Central memory CD8-positive, alpha-beta T cell (primary cell): Measurements from ENCODE around the gene CCSER2.
"Not testable (repeated sequence)": the region's sequence is repeated elsewhere in the genome, so short reads cannot be mapped to it uniquely, and the experiment has no call there.

Experiments
- ATAC-seq: fragments of 150-1000 bp; cut with Tn5 transposase; replicated peaks from 2 replicates; pipeline ENCODE4 v1.10.0; 2022; ENCODE audit warnings: mild to moderate bottlenecking, moderate FRiP score, moderate number of reproducible peaks; ENCODE audit not compliant: poor library complexity, severe bottlenecking; ENCODE audit errors: extremely low read depth
- DNase-seq, 2 donors: peaks; one replicate each; pipeline ENCODE4 v3.0.0; 2021; ENCODE audit warnings: low spot score in 2 of 2
- H3K27ac Mint-ChIP-seq: one replicate; pipeline ENCODE4 v1.8.0; 2022; ENCODE audit warnings: low read depth, mild to moderate bottlenecking, moderate library complexity, mixed read lengths
- H3K27me3 Mint-ChIP-seq: one replicate; pipeline ENCODE4 v1.8.0; 2022; ENCODE audit warnings: mixed read lengths
- H3K36me3 Mint-ChIP-seq: one replicate; pipeline ENCODE4 v1.8.0; 2022; ENCODE audit warnings: mild to moderate bottlenecking, moderate library complexity, mixed read lengths; ENCODE audit not compliant: insufficient read depth
- H3K4me1 Mint-ChIP-seq: one replicate; pipeline ENCODE4 v1.8.0; 2022; ENCODE audit warnings: mixed read lengths
- H3K4me3 Mint-ChIP-seq: one replicate; pipeline ENCODE4 v1.8.0; 2022; ENCODE audit warnings: mild to moderate bottlenecking, moderate library complexity, mixed read lengths
- H3K9me3 Mint-ChIP-seq: one replicate; pipeline ENCODE4 v1.8.0; 2022; ENCODE audit warnings: mixed read lengths

CCSER2 gene

DNA sequence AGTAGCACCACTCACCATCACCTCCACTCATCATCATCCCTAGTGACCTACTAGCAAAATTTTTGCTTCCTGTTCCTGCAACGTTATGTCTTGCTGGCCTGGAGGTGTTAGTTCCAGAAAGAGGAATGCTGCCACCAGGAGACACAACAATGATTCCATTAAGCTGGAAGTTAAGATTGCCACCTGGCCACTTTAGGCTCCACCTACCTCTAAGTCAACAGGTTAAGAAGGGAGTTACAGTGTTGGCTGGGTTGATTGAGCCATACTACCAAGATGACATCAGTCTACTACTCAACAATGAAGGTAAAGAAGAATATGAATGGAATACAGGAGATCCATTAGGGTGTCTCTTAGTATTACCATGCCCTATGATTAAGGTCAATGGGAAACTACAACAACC lies 4.8 kb upstream of the CCSER2 start:
- peaks cover 11% of the 10 kb centered on the region for H3K36me3 Mint-ChIP-seq
- not testable (repeated sequence) for H3K4me3 Mint-ChIP-seq, H3K27me3 Mint-ChIP-seq

DNA sequence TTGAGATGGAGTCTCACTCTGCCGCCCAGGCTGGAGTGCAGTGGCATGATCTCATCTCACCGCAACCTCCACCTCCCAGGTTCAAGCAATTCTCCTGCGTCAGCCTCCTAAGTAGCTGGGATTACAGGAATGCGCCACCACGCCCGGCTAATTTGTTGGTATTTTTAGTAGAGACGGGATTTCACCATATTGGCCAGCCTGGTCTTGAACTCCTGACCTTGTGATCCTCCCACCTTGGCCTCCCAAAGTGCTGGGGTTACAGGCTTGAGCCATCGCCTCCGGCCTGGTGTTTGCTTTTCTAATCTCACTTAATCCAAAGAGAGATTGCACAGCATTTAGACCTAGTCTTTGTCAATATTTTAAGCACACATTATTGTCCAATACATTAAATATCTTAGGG lies 1.4 kb upstream of the CCSER2 start:
- not testable (repeated sequence) for H3K9me3 Mint-ChIP-seq, ATAC-seq, H3K27me3 Mint-ChIP-seq, DNase-seq, H3K4me3 Mint-ChIP-seq
- Mint-ChIP-seq H3K27ac (peak overlapping the region; percentile 97), H3K36me3 (peaks cover 35% of the 10 kb centered on the region), H3K4me1 (peaks cover 34% of the 10 kb centered on the region)

More for the DNA sequence above, 4.8 kb upstream of the CCSER2 start:
- not testable (repeated sequence) for ATAC-seq, H3K27ac Mint-ChIP-seq, DNase-seq, H3K9me3 Mint-ChIP-seq, H3K4me1 Mint-ChIP-seq

DNA sequence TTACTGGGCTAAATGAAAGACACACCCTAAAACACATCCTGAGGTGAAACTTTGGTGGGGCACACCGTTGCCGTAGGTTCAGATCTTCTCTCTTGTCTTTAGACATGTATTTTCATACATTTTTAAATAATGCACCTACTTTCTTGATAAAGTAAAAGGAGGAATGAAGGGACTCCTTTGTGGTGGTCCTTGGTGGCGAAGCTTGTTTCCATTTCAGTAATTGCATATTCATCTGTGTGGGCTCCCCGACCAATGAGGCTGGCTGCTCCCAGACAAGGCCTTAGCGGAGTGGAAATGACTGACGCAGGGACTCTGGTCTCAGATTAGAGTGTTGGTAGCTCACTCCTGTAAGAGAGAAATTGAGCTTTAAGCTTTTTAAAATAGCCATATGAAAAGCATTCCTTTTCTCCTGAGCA lies 815 bp downstream of the CCSER2 start:
- Mint-ChIP-seq H3K4me1 (peaks cover 43% of the 10 kb centered on the region), H3K9me3 (no peaks in the 10 kb centered on the region), H3K27me3 (no peaks in the 10 kb centered on the region), H3K36me3 (peaks cover 44% of the 10 kb centered on the region), H3K4me3 (peak overlapping the region; percentile 93), H3K27ac (peak overlapping the region; percentile 97)
- no peak for ATAC-seq
- DNase-seq, result no peak

DNA sequence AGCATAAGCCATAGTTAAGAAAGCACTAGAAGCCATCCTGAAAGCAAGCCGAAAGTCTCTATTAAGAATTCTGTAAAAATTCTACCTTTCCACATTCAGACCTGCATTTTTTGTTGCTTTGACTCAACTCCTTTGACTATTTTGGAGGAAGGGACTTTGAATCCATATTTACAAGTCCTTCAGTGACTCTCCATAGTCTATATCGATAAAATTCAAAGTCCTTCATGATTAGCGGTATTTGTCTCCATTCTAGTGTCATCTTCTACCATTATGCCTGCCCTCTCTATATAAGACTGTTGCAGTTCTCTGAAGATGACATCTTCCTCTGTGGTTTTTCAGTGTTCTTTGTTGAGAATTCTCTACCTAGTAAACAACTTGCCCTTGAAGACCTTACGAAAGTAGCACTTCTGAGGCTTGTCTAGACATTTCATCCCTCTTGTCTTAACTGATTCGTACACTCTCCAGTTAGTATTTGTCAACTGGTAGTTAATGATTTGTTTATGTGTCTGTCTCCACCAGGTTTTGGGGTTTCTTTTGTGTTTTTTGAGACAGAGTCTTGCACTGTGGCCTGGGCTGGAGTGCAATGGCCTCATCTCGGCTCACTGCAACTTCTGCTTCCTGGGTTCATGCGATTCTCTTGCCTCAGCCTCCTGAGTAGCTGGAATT lies 1.7 kb downstream of the CCSER2 start:
- Mint-ChIP-seq H3K9me3 (no peaks in the 10 kb centered on the region), H3K4me3 (peak overlapping the region; percentile 93), H3K36me3 (peaks cover 48% of the 10 kb centered on the region), H3K27ac (peak overlapping the region; percentile 97), H3K27me3 (no peaks in the 10 kb centered on the region), H3K4me1 (peaks cover 50% of the 10 kb centered on the region)
- ATAC-seq (peak; percentile 53), DNase-seq (peak in 1 of 2 donors; percentile 73)

DNA sequence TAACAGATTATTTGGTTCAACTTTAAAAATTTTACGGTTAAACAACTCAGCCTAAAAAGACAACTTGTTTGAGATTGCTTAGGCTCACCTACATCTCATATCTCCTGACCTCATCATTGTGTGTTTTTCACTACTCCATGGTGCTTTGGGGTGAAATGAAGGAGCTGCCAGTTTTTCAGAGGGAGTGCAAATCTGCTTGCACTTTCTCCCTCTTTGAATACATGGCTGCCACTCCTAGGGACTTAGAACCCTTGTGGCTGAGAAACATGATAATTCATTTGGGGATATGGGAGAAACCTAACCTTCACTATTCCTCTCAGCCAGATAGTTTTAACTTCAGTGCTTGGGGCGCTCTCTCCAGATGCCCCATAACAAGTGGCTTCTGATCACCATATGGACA lies 2.7 kb downstream of the CCSER2 start:
- H3K4me3 Mint-ChIP-seq, result peak overlapping the region; percentile 93
- ATAC-seq, result no peak
- H3K9me3 Mint-ChIP-seq, result no peaks in the 10 kb centered on the region
- H3K4me1 Mint-ChIP-seq, result peaks cover 50% of the 10 kb centered on the region
- H3K27me3 Mint-ChIP-seq, result no peaks in the 10 kb centered on the region
- peaks cover 48% of the 10 kb centered on the region for H3K36me3 Mint-ChIP-seq
- DNase-seq, result no peak
- peak overlapping the region; percentile 97 for H3K27ac Mint-ChIP-seq

DNA sequence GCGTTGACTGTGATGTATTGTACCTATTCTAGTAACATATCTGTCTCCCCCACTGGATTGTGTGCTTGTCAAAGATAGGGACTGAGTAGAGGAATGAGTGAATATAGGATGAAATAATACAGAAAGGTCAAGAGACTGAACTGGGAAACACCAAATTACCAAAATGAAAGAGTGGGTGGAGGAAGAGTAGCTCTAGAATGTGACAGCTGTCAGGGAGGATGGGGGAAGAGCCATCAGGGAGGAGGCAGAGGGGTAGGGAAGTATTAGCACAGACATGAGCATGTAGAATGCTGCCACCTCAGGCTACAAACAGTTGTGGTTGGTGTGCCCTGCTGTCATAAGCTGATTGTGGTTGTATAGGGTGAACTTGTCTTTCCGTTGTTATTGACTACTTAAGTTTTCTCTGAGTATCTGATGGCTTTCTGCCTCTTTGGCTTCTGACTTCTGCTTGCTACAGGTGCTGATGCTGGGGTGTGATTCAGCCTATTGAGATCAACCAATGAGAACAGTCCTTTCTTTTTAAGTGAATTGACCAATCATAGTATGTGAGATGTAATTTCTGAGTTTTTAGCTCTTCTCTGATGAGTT lies 5.6 kb downstream of the CCSER2 start:
- Mint-ChIP-seq H3K36me3 (peaks cover 36% of the 10 kb centered on the region), H3K27me3 (no peaks in the 10 kb centered on the region), H3K27ac (peak overlapping the region; percentile 99), H3K4me3 (peak overlapping the region; percentile 42), H3K9me3 (no peaks in the 10 kb centered on the region), H3K4me1 (peaks cover 51% of the 10 kb centered on the region)
- DNase-seq, result peak; percentile 47 to 82
- peak; percentile 80 for ATAC-seq

DNA sequence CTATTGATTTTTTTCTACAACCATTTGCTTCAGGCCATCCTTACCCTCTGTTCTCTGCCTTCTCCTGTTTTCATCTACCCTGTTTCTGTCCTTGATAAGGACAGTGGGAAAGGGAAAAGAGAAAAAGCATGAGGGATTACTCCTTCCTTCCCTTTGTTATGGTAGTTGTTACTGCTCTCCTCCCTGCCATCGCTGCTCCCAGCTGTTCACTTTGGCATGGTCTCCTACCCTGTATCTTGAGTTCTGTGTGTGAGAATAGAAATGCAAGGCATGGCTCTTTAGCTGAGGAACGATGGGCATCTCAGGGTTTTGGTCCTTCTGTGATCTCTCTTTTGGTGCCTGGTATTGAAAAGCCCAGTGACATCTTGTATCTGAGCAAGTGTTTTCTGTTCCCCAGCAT lies 6.4 kb downstream of the CCSER2 start:
- peak overlapping the region; percentile 8 for H3K4me3 Mint-ChIP-seq
- H3K9me3 Mint-ChIP-seq, result no peaks in the 10 kb centered on the region
- H3K27me3 Mint-ChIP-seq, result no peaks in the 10 kb centered on the region
- peak overlapping the region; percentile 99 for H3K27ac Mint-ChIP-seq
- H3K36me3 Mint-ChIP-seq, result peaks cover 30% of the 10 kb centered on the region
- H3K4me1 Mint-ChIP-seq, result peaks cover 46% of the 10 kb centered on the region
- ATAC-seq, result no peak
- no peak for DNase-seq

DNA sequence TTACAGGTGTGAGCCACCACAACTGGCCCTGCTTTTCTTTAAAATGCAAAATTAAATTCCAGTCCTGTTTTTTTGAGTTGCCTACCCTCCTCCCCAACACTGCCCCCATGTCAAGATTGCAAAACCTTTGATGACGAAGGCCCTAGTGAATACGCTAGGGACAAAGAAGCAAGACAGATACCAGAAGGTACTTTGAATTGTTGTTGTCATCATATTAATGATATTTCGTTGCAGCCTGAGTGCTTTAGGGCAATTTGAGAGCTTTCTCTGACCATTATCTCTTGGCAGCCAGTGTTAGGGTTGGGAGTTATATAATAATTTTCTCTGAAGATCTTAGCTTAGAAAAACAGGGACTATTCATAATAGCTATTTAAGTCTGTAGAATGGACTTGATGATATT lies 7.1 kb downstream of the CCSER2 start:
- Mint-ChIP-seq H3K4me3 (no peak overlapping the region), H3K4me1 (peaks cover 45% of the 10 kb centered on the region), H3K27ac (peak overlapping the region; percentile 99), H3K27me3 (no peaks in the 10 kb centered on the region), H3K9me3 (no peaks in the 10 kb centered on the region), H3K36me3 (peaks cover 23% of the 10 kb centered on the region)
- DNase-seq (no peak), ATAC-seq (no peak)

DNA sequence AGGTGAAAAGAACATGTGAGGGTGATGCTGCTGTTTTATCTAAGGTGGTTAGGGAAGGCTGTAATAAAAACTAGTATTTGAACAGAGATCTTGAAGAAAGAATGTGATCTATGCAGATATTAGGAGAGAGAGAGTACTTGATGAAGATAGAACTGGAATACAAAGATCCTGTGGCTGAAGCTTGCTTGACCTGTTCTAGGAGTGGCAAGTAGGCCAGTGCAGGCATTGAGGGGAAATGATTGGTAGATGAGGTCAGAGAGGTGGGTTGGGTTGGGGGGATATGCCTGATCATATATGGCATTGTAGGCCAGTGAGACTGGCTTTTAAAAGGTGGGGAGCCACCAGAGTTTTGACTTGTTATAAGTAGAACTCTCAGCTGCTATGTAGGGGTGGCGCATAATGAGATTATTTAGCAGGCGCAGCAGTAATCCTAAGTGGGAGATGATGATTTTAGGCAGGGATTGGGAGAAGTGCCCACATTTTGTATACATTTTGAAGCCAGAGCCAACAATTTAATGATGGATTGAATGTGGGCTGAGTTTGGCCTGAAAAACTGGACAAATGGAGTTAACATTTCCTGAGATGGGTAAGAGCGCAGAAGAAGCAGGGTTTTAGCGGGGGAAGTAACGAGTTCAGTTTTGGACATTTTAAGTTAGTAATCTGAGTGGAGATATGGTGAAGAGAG lies 8.2 kb downstream of the CCSER2 start:
- DNase-seq (no peak), ATAC-seq (no peak)
- Mint-ChIP-seq H3K27me3 (no peaks in the 10 kb centered on the region), H3K27ac (no peak overlapping the region), H3K4me3 (no peak overlapping the region), H3K9me3 (no peaks in the 10 kb centered on the region), H3K4me1 (peaks cover 42% of the 10 kb centered on the region), H3K36me3 (peaks cover 19% of the 10 kb centered on the region)

DNA sequence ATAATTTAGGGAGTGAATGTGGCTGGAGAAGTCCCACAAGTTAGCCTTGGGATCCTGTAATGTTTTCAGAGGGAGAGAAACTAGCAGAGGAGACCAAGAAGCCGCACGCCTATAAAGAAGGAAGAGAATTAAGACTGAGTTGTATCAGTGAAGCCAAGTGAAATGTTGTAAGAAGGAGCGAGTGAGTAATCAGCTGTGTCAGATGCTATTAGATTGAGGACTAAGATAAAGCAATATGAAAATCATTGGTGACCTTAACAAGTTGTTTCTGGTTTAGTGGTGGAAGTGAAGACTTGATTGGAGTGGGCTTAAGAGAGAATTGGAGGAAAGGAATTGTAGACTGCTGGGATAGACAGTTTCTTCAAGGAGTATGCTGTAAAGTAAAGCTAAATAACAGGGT lies 8.8 kb downstream of the CCSER2 start:
- Mint-ChIP-seq H3K27me3 (no peaks in the 10 kb centered on the region), H3K27ac (no peak overlapping the region), H3K4me1 (peaks cover 46% of the 10 kb centered on the region), H3K36me3 (peaks cover 20% of the 10 kb centered on the region), H3K4me3 (no peak overlapping the region), H3K9me3 (no peaks in the 10 kb centered on the region)
- ATAC-seq, result no peak
- no peak for DNase-seq

DNA sequence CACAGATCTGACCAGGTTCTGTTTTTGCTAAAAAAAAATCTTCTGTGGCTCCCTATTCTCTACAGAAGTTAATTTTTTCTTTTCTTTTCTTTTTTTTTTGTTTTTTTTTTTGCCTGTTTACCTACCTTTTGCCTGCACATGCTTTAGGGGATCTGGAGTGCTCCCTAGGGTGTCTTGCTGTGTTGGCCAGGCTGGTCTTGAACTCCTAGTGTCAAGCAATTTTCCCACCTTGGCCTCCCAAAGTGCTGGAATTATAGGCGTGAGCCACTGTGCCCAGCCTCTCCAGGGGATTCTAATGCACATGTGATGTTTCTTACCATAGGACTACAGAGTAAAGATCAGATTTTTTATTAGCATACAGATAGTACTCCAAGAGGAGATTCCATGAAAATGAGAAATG lies 10.6 kb downstream of the CCSER2 start:
- Mint-ChIP-seq H3K9me3 (no peaks in the 10 kb centered on the region), H3K4me3 (no peak overlapping the region), H3K27ac (no peak overlapping the region), H3K4me1 (peaks cover 55% of the 10 kb centered on the region), H3K36me3 (peaks cover 13% of the 10 kb centered on the region), H3K27me3 (no peaks in the 10 kb centered on the region)
- ATAC-seq (no peak), DNase-seq (no peak)

DNA sequence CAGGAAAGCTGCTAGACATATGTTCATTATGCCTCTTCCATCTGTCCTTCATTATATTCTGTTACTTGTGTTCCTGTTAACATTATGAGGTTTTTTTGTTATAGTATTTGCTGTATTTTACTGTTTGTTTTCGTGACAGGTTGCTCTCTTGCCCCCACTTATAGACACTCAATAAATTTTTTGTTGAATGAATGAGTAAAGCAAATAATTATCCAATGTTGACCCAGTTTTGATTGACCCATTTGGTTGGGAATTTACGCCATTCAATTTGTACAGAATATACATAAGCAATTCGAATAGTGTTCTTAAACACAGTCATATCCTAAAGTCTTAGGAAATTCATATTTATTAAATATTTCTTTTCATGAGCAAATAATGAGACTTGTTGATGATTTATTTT lies 11.8 kb downstream of the CCSER2 start:
- ATAC-seq, result no peak
- DNase-seq, result no peak
- Mint-ChIP-seq H3K27me3 (no peaks in the 10 kb centered on the region), H3K27ac (peak overlapping the region; percentile 92), H3K4me1 (peaks cover 59% of the 10 kb centered on the region), H3K36me3 (peaks cover 15% of the 10 kb centered on the region), H3K4me3 (peak overlapping the region; percentile 33), H3K9me3 (no peaks in the 10 kb centered on the region)
